ENCODE data around the gene KRT15. TPM values are rescaled to one million over a fixed set of nuclear protein-coding genes. Genes with fewer than 3 reads are reported as not detected.

The KRT15 gene
- total RNA-seq, 4 donors from 2014 or later: 802 to 1,380 (median 1,140) TPM

GRCh38 chr17:41496803-41497484 is 21.7 kb downstream of the KRT15 start:
- intact Hi-C loops (cut with DNase I; ENCODE audit: low total_unique reads): no loop called here
- DNase-seq (ENCODE audit: low spot score in 2 of 2): peak in 1 of 2 donors; percentile 66
- H3K4me3 ChIP-seq (ENCODE audit: low read depth, poor library complexity, severe bottlenecking): no peak overlapping the region
- TF ChIP-seq CTCF (IDR thresholded peaks at IDR 0.05): peak in 1 of 3 donors; percentile 52
- no peak for TF ChIP-seq POLR2A (IDR thresholded peaks at IDR 0.05)
- WGBS, 2 donors: 42 to 57% methylated on average over 10 to 12 of the region's 12 CpGs

DNA sequence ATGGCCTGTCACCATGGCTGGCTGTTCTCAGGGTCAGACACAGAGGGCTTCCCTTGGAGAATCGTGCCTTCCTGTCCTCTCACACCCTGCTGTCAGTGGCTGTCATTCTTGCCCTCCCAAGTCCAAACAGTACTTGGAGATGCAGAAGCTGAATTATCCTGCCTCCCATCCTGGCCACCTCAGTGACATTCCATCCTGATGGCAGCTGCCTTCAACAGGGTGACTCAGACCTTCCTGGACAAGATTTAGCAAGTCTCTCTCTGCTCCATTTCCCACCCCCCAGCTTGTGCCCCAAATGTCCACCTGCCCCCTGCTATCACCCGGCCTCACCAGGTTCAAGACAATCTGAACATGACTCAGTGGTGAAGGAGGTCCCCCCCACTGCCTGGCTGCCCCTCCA is 24.2 kb downstream of the KRT15 start:
- 25 to 50% methylated on average over 1 to 2 of the region's 2 CpGs for WGBS, 2 donors
- intact Hi-C loops (cut with DNase I; ENCODE audit: low total_unique reads): no loop called here
- TF ChIP-seq CTCF (IDR thresholded peaks at IDR 0.05) (no peak), POLR2A (IDR thresholded peaks at IDR 0.05) (no peak)
- DNase-seq (ENCODE audit: low spot score in 2 of 2): no peak
- H3K4me3 ChIP-seq (ENCODE audit: low read depth, poor library complexity, severe bottlenecking): no peak overlapping the region

DNA sequence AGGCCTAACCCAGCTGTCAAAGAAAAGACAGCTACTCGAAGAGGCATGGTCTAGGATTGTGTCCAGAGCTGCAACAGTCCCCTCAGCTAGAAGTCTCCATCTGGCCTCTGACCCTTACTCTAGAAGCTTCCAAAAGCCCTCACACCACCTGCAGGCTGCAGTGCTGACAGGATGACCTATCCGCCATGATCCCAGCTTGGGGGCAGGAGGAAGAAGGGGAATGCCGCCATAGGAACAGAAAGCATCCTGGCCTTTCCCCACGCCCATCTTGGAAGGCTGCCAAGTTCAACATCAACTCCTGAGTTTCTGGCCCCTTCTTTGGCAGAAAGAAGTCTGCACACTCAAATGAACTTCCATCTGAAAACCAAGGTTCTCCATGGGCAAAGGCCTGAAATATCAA is 25.9 kb downstream of the KRT15 start:
- H3K4me3 ChIP-seq (ENCODE audit: low read depth, poor library complexity, severe bottlenecking): no peak overlapping the region
- WGBS, 2 donors: 52 to 55% methylated on average over 4 of the region's 4 CpGs
- intact Hi-C loops (cut with DNase I; ENCODE audit: low total_unique reads): no loop called here
- no peak for TF ChIP-seq CTCF (IDR thresholded peaks at IDR 0.05)
- TF ChIP-seq POLR2A (IDR thresholded peaks at IDR 0.05): no peak
- DNase-seq (ENCODE audit: low spot score in 2 of 2): no peak

DNA sequence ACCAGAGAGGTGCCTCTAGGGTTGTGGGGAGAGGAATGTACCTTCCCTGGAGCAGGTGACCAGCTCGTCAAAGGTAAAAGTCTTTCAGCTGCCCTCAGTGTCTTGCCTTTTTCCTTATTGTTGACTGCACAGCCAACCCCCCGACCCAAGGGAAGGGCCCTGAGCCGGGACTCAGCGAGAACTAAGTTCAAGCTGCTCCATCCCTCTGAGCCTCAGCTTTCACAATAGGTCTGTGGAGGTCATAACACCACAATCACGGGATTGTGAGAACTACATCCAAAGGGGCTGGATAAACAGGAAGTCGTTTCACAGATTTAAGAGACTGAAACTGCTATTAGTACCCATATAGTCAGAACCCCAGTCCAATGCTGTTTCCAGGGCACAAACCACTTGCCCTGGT is 26.3 kb downstream of the KRT15 start:
- intact Hi-C loops (cut with DNase I; ENCODE audit: low total_unique reads): no loop called here
- DNase-seq (ENCODE audit: low spot score in 2 of 2): no peak
- WGBS, 2 donors: 63 to 67% methylated on average over 6 of the region's 6 CpGs
- no peak overlapping the region for H3K4me3 ChIP-seq (ENCODE audit: low read depth, poor library complexity, severe bottlenecking)
- TF ChIP-seq POLR2A (IDR thresholded peaks at IDR 0.05) (no peak), CTCF (IDR thresholded peaks at IDR 0.05) (no peak)

DNA sequence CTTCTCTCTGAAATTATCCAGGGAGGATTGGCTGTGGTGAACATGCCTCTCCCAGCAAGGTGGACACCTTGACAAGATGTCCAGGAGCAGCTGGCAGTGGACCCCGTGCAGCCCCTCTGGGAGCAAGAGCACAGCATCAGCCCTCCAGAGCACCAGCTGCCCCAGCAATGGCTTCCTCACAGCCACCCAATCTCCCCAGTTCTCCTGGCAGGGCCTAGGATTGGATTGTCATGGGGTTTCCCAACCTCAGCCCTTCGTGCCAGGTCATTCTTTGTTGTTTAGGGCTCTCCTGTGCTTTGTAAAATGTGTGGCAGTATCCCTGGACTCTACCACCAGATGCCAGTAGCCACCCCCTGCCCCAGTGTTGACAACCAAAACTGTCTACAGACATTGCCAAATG is 27.2 kb downstream of the KRT15 start:
- no peak for DNase-seq (ENCODE audit: low spot score in 2 of 2)
- intact Hi-C loops (cut with DNase I; ENCODE audit: low total_unique reads): no loop called here
- 88 to 90% methylated on average over 2 of the region's 2 CpGs for WGBS, 2 donors
- no peak for TF ChIP-seq CTCF (IDR thresholded peaks at IDR 0.05)
- H3K4me3 ChIP-seq (ENCODE audit: low read depth, poor library complexity, severe bottlenecking): no peak overlapping the region

All from lower leg skin (tissue), 4 donors.